Metanephros (tissue), 2 donors: Measurements from ENCODE around the gene HIGD1A. TPM values are rescaled to one million over a fixed set of nuclear protein-coding genes. Genes with fewer than 3 reads are reported as not detected.

ENCODE experiments used
- small RNA-seq: library from RNA; depleted of rRNA; stranded (forward); fragments of <200 nt; gene quantifications from one replicate; pipeline ENCODE3, GENCODE V24; 2014; ENCODE audit warnings: low replicate concordance
- total RNA-seq: library from RNA; depleted of rRNA; stranded (reverse); fragments of >200 nt; gene quantifications from one replicate; pipeline ENCODE4 v1.2.3, GENCODE V29; 2014

Gene HIGD1A
- 87.3 TPM for total RNA-seq

GRCh38 chr3:42804106-42804830 lies at the start of gene HIGD1A:
HIGD1A (minus strand) TSS chr3:42804490; CDS start chr3:42794253, 10,237 bp downstream.

GRCh38 chr3:42809202-42809601 lies 4.9 kb upstream of the HIGD1A start, which contains the start of gene ACKR2:
ACKR2 (plus strand) TSS chr3:42809445; CDS start chr3:42864503, 55,058 bp downstream.

GRCh38 chr3:42772670-42773408 lies 31.5 kb downstream of the HIGD1A start, which contains the start of gene CCDC13:
CCDC13 (minus strand) TSS chr3:42773253; CDS start chr3:42758345, 14,908 bp downstream.

Small RNA genes within 50 kb of the gene (small RNA-seq; reads per million reads assigned to genes)
- gene CCDC13 = not detected

Other genes starting within 250 kb of the HIGD1A start
- 47.0 TPM for gene SEC22C, start 222.5 kb downstream of the HIGD1A start, total RNA-seq
- 13.1 TPM for gene SS18L2, start 213.6 kb downstream of the HIGD1A start, total RNA-seq
- gene NKTR, start 203.8 kb downstream of the HIGD1A start, total RNA-seq = 133 TPM
- 23.4 TPM for gene ZBTB47, start 150.8 kb downstream of the HIGD1A start, total RNA-seq
- 38.8 TPM for gene KLHL40, start 119.0 kb downstream of the HIGD1A start, total RNA-seq
- gene HHATL, start 101.7 kb downstream of the HIGD1A start, total RNA-seq = 9.0 TPM
- 2.0 TPM for gene CCDC13, start 31.2 kb downstream of the HIGD1A start, total RNA-seq
- 6.4 TPM for gene ACKR2, start 5.0 kb upstream of the HIGD1A start, total RNA-seq
- gene CYP8B1, start 71.4 kb upstream of the HIGD1A start, total RNA-seq = 0.35 TPM
- gene ZNF662, start 101.7 kb upstream of the HIGD1A start, total RNA-seq = 16.9 TPM
- gene GASK1A, start 174.8 kb upstream of the HIGD1A start, total RNA-seq = 11.2 TPM